Gastrocnemius medialis (tissue), 4 donors: ENCODE measurements around the gene FBLN1.

Source experiments
- CTCF ChIP-seq, 5 experiments: fragments of 450-650 bp in 3 of 5; fragments of 200-600 bp in 2 of 5; sonication (generic) in 2 of 5; IDR thresholded peaks in 4 of 5; conservative IDR thresholded peaks in 1 of 5; 1 replicate in 4 of 5; 2 replicates in 1 of 5; pipeline ENCODE4 v1.5.1; 2016 to 2019; ENCODE audit warnings: antibody characterized with exemption in 5 of 5, mild to moderate bottlenecking in 3 of 5, moderate library complexity in 3 of 5
- POLR2A ChIP-seq, 2 donors: fragments of 450-650 bp; IDR thresholded peaks; one replicate each; pipeline ENCODE4 v1.6.1; 2017; ENCODE audit warnings: antibody characterized with exemption in 2 of 2, mild to moderate bottlenecking in 2 of 2, moderate library complexity in 2 of 2

GRCh38 chr22:45562102-45562501 lies 59.4 kb downstream of the FBLN1 start:
- no peak for TF ChIP-seq CTCF (IDR thresholded peaks at IDR 0.05 in 4 of 5, conservative IDR thresholded peaks at IDR 0.05 in 1 of 5)
- no peak for TF ChIP-seq POLR2A (IDR thresholded peaks at IDR 0.05)
